ENCODE results near the gene P2RY1. TPM values are rescaled to one million over a fixed set of nuclear protein-coding genes. Genes with fewer than 3 reads are reported as not detected.

The P2RY1 gene
- total RNA-seq, 2 donors from 2014 or later = 1.7 to 2.4 TPM

DNA sequence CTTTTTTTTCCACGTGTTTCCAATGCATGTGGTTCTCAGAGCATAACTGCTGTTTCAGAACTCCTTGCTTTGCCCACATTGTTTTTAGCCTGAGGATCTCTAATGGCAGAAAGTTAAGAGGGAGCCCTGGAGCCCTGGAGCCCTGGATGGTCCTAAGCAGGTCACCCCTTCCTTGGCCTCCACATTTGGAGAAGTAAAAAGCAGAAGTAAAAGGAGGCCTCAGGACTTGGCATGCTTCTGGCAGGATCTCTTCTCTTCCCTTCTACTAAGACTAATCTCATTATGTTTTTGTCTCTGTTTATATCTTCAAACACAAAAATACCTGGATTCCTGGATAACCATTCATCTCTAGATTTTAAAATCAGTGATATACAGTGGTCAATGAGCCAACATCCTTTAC lies 50.1 kb downstream of the P2RY1 start:
- ATAC-seq (replicated peaks in 1 of 2) (no peak), DNase-seq (no peak)
- Mint-ChIP-seq H3K4me3 (no peak overlapping the region), H3K27ac (no peak overlapping the region), H3K36me3 (ENCODE audit: insufficient read depth in 2 of 2) (no peaks in the 10 kb centered on the region), H3K4me1 (ENCODE audit: low read depth) (no peaks in the 10 kb centered on the region), H3K9me3 (no peaks in the 10 kb centered on the region), H3K27me3 (ENCODE audit: low read depth) (no peaks in the 10 kb centered on the region)

All from activated T-cell treated with anti-CD3 and anti-CD28 coated beads, Interleukin-2, amount 50 U/mL, for 72 hours (primary cell).